NCI-H1436 (cell line): ENCODE data around the gene RBPJ.

Source experiments
- DNase-seq: peaks from one replicate; lab custom pipeline; 2025; lab: John Stamatoyannopoulos, UW

Gene RBPJ

GRCh38 chr4:26320538-26321372 lies at the start of gene RBPJ:
TSS of gene RBPJ (plus strand) at chr4:26321014. CDS start at chr4:26321029, 15 bp downstream.
- DNase-seq = peak; percentile 94

GRCh38 chr4:26271703-26272102 lies 49.1 kb upstream of the RBPJ start:
- DNase-seq = no peak

- DNase-seq = no peak
Observed at GRCh38 chr4:26272654-26273615, 47.9 kb upstream of the RBPJ start.

- no peak for DNase-seq
Observed at GRCh38 chr4:26273616-26273980, 47.2 kb upstream of the RBPJ start.

GRCh38 chr4:26275281-26275680 lies 45.5 kb upstream of the RBPJ start:
- DNase-seq = no peak

GRCh38 chr4:26279446-26279845 lies 41.4 kb upstream of the RBPJ start:
- DNase-seq = no peak

- no peak for DNase-seq
Observed at GRCh38 chr4:26281881-26282280, 38.9 kb upstream of the RBPJ start.

GRCh38 chr4:26284536-26284935 lies 36.3 kb upstream of the RBPJ start:
- DNase-seq = no peak

- no peak for DNase-seq
Observed at GRCh38 chr4:26285272-26285671, 35.5 kb upstream of the RBPJ start.

- no peak for DNase-seq
Observed at GRCh38 chr4:26287756-26288155, 33.1 kb upstream of the RBPJ start.

GRCh38 chr4:26288355-26288909 lies 32.4 kb upstream of the RBPJ start:
- no peak for DNase-seq

- no peak for DNase-seq
Observed at GRCh38 chr4:26289401-26289800, 31.4 kb upstream of the RBPJ start.

GRCh38 chr4:26290321-26290720 lies 30.5 kb upstream of the RBPJ start:
- DNase-seq = no peak

- no peak for DNase-seq
Observed at GRCh38 chr4:26294904-26295303, 25.9 kb upstream of the RBPJ start.

- DNase-seq = no peak
Observed at GRCh38 chr4:26296021-26296420, 24.8 kb upstream of the RBPJ start.

GRCh38 chr4:26296514-26296913 lies 24.3 kb upstream of the RBPJ start:
- no peak for DNase-seq

GRCh38 chr4:26297219-26297618 lies 23.6 kb upstream of the RBPJ start:
- no peak for DNase-seq

- DNase-seq = no peak
Observed at GRCh38 chr4:26298198-26298947, 22.4 kb upstream of the RBPJ start.

GRCh38 chr4:26299254-26299882 lies 21.4 kb upstream of the RBPJ start:
- DNase-seq = no peak

- no peak for DNase-seq
Observed at GRCh38 chr4:26300314-26301307, 20.2 kb upstream of the RBPJ start.
